WTC11 (cell line): ENCODE results near the gene TCP11. TPM values are rescaled to one million over a fixed set of nuclear protein-coding genes. Genes with fewer than 3 reads are reported as not detected.

Experiments
- ATAC-seq: fragments of 200-7000 bp; cut with Tn5 transposase; 2 replicates; pipeline ENCODE4 v1.10.0; 2021; ENCODE audit warnings: mild to moderate bottlenecking, moderate library complexity
- CTCF ChIA-PET: fragments of 300-600 bp; sonication (Branson Sonifier 250); formaldehyde crosslinking; loops from one replicate; lab custom pipeline; 2021; ENCODE audit warnings: antibody characterized with exemption; lab: Charles Lee
- POLR2A ChIA-PET: fragments of 350-600 bp; sonication (Branson Sonifier 250); formaldehyde crosslinking; loops from one replicate; lab custom pipeline; 2021; ENCODE audit warnings: antibody characterized with exemption; lab: Charles Lee
- DNase-seq: peaks from one replicate; pipeline ENCODE4 v3.0.0; 2021; ENCODE audit warnings: low spot score
- H3K27ac Mint-ChIP-seq: 2 replicates; pipeline ENCODE4 v1.8.0; 2021; ENCODE audit warnings: mixed read lengths
- H3K27me3 Mint-ChIP-seq: 2 replicates; pipeline ENCODE4 v1.8.0; 2021; ENCODE audit warnings: low read depth, mild to moderate bottlenecking, moderate library complexity, mixed read lengths
- H3K36me3 Mint-ChIP-seq: 2 replicates; pipeline ENCODE4 v1.8.0; 2021; ENCODE audit warnings: mixed read lengths
- H3K4me1 Mint-ChIP-seq: 2 replicates; pipeline ENCODE4 v1.8.0; 2022; ENCODE audit warnings: mixed read lengths
- H3K4me3 Mint-ChIP-seq: 2 replicates; pipeline ENCODE4 v1.8.0; 2021; ENCODE audit warnings: mild to moderate bottlenecking, moderate library complexity, mixed read lengths
- H3K9me3 Mint-ChIP-seq: 2 replicates; pipeline ENCODE4 v1.8.0; 2021; ENCODE audit warnings: mixed read lengths
- CREB1 ChIP-seq: sonication (generic); formaldehyde crosslinking; IDR thresholded peaks from 2 replicates; pipeline ENCODE4 v1.8.0; 2023; ENCODE audit warnings: mild to moderate bottlenecking, missing genetic modification reagents
- FOXJ3 ChIP-seq: sonication (generic); formaldehyde crosslinking; IDR thresholded peaks from 2 replicates; pipeline ENCODE4 v1.9.0; 2021; ENCODE audit warnings: missing genetic modification reagents, mild to moderate bottlenecking, borderline replicate concordance
- FOXK1 ChIP-seq: sonication (generic); formaldehyde crosslinking; IDR thresholded peaks from 2 replicates; pipeline ENCODE4 v1.8.0; 2022; ENCODE audit warnings: mild to moderate bottlenecking, moderate library complexity, missing genetic modification reagents
- FOXP1 ChIP-seq: sonication (generic); formaldehyde crosslinking; IDR thresholded peaks from 2 replicates; pipeline ENCODE4 v1.8.0; 2022; ENCODE audit warnings: missing genetic modification reagents, mild to moderate bottlenecking, moderate library complexity, borderline replicate concordance
- KAT7 ChIP-seq: sonication (generic); formaldehyde crosslinking; IDR thresholded peaks from 2 replicates; pipeline ENCODE4 v1.8.1; 2023; ENCODE audit warnings: missing genetic modification reagents, mild to moderate bottlenecking, borderline replicate concordance
- SMAD3 ChIP-seq: sonication (generic); formaldehyde crosslinking; IDR thresholded peaks from 2 replicates; pipeline ENCODE4 v1.8.0; 2022; ENCODE audit warnings: missing genetic modification reagents, mild to moderate bottlenecking, borderline replicate concordance
- ZBTB21 ChIP-seq: sonication (generic); formaldehyde crosslinking; IDR thresholded peaks from 2 replicates; pipeline ENCODE4 v1.8.1; 2023; ENCODE audit warnings: mild to moderate bottlenecking, missing genetic modification reagents, borderline replicate concordance
- ZNF263 ChIP-seq: sonication (generic); formaldehyde crosslinking; IDR thresholded peaks from 2 replicates; pipeline ENCODE4 v1.8.1; 2022; ENCODE audit warnings: low read depth, mild to moderate bottlenecking, moderate library complexity, missing genetic modification reagents
- ZNF317 ChIP-seq: sonication (generic); formaldehyde crosslinking; IDR thresholded peaks from 2 replicates; pipeline ENCODE4 v1.8.1; 2023; ENCODE audit warnings: low read depth, mild to moderate bottlenecking, moderate library complexity, missing genetic modification reagents, borderline replicate concordance
- ZNF416 ChIP-seq: fragments of 250-450 bp; sonication (Bioruptor Pico); IDR thresholded peaks from 2 replicates; pipeline ENCODE4 v1.9.0; 2021; ENCODE audit warnings: mild to moderate bottlenecking, inconsistent platforms
- ZNF671 ChIP-seq: fragments of 250-450 bp; sonication (Bioruptor Pico); IDR thresholded peaks from 2 replicates; pipeline ENCODE4 v1.8.0; 2021; ENCODE audit warnings: mild to moderate bottlenecking
- total RNA-seq: library from RNA; stranded (reverse); gene quantifications from 3 replicates; pipeline ENCODE4 v1.2.3, GENCODE V29; 2021
- TF ChIP-seq, protein P1 (sequence below): sonication (generic); formaldehyde crosslinking; IDR thresholded peaks from 2 replicates; pipeline ENCODE4 v1.8.1; 2023; ENCODE audit warnings: mild to moderate bottlenecking, missing genetic modification reagents
- TF ChIP-seq, protein P2 (sequence below): sonication (generic); formaldehyde crosslinking; IDR thresholded peaks from 2 replicates; pipeline ENCODE4 v1.8.1; 2023; ENCODE audit warnings: mild to moderate bottlenecking, moderate library complexity, missing genetic modification reagents
- TF ChIP-seq, protein P3 (sequence below): sonication (generic); formaldehyde crosslinking; IDR thresholded peaks from 2 replicates; pipeline ENCODE4 v1.8.1; 2022; ENCODE audit warnings: mild to moderate bottlenecking, missing genetic modification reagents, moderate library complexity, borderline replicate concordance
- TF ChIP-seq, protein P4 (sequence below): fragments of 250-450 bp; sonication (Bioruptor Pico); IDR thresholded peaks from 2 replicates; pipeline ENCODE4 v1.9.0; 2021; ENCODE audit warnings: mild to moderate bottlenecking
- TF ChIP-seq, protein P5 (sequence below): fragments of 250-450 bp; sonication (Bioruptor Pico); IDR thresholded peaks from 2 replicates; pipeline ENCODE4 v1.8.0; 2021; ENCODE audit warnings: mild to moderate bottlenecking
- TF ChIP-seq, protein P6 (sequence below): fragments of 250-450 bp; sonication (Bioruptor Pico); IDR thresholded peaks from 2 replicates; pipeline ENCODE4 v1.9.0; 2021; ENCODE audit warnings: mild to moderate bottlenecking
- TF ChIP-seq, protein P7 (sequence below): sonication (generic); formaldehyde crosslinking; IDR thresholded peaks from 2 replicates; pipeline ENCODE4 v1.8.1; 2023; ENCODE audit warnings: mild to moderate bottlenecking, missing genetic modification reagents
- TF ChIP-seq, protein P8 (sequence below): sonication (generic); formaldehyde crosslinking; conservative IDR thresholded peaks from 2 replicates; pipeline ENCODE4 v1.8.1; 2023; ENCODE audit warnings: mild to moderate bottlenecking, low read depth, missing genetic modification reagents, moderate library complexity
- TF ChIP-seq, protein P9 (sequence below): sonication (generic); formaldehyde crosslinking; IDR thresholded peaks from 2 replicates; pipeline ENCODE4 v1.8.1; 2022; ENCODE audit warnings: mild to moderate bottlenecking, moderate library complexity, missing genetic modification reagents

The TCP11 gene
- total RNA-seq, 1 experiment from 2014 or later: not detected

DNA sequence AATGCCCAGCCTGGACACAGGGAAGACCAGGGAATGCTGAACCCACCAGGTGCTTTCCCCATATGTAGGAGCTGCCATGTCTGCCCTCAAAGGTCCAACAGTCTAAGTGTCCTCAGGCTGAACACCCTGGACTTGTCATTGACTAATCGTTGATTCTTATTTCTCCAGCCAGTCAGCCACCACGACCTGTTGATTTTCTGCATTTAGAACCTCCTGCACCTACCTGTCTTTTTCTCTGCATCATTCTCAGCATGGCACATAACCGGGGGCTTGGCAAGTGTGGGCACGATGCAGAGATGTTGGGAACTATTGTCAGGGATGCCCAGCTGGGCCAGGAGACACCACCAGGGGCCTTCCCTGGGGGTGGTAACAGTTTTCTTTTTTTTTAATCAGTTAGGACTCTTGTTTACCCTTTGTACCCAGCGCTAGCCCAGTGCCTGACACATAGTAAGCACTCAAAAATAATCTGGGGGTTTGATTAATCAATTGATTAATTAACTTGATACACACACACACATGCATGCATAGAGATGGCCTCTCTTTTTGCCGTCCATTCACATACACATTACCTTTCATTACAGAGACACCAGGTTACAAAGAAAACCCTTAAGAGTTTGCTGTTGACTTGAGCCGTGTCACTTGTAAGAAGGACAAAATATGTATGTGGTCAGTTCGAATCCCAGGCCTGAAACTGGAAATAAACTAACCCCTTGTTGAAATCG lies 43.6 kb upstream of the TCP11 start (continued):
- no peak for TF ChIP-seq ZBTB21 (CRISPR knock-in tag)
- TF ChIP-seq, protein P1, sequence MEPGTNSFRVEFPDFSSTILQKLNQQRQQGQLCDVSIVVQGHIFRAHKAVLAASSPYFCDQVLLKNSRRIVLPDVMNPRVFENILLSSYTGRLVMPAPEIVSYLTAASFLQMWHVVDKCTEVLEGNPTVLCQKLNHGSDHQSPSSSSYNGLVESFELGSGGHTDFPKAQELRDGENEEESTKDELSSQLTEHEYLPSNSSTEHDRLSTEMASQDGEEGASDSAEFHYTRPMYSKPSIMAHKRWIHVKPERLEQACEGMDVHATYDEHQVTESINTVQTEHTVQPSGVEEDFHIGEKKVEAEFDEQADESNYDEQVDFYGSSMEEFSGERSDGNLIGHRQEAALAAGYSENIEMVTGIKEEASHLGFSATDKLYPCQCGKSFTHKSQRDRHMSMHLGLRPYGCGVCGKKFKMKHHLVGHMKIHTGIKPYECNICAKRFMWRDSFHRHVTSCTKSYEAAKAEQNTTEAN (CRISPR knock-in tag): no peak
- TF ChIP-seq, protein P2, sequence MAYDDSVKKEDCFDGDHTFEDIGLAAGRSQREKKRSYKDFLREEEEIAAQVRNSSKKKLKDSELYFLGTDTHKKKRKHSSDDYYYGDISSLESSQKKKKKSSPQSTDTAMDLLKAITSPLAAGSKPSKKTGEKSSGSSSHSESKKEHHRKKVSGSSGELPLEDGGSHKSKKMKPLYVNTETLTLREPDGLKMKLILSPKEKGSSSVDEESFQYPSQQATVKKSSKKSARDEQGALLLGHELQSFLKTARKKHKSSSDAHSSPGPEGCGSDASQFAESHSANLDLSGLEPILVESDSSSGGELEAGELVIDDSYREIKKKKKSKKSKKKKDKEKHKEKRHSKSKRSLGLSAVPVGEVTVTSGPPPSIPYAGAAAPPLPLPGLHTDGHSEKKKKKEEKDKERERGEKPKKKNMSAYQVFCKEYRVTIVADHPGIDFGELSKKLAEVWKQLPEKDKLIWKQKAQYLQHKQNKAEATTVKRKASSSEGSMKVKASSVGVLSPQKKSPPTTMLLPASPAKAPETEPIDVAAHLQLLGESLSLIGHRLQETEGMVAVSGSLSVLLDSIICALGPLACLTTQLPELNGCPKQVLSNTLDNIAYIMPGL: no peak
- TF ChIP-seq ZNF671: no peak
- no peak for TF ChIP-seq CREB1 (CRISPR knock-in tag)
- TF ChIP-seq, protein P3, sequence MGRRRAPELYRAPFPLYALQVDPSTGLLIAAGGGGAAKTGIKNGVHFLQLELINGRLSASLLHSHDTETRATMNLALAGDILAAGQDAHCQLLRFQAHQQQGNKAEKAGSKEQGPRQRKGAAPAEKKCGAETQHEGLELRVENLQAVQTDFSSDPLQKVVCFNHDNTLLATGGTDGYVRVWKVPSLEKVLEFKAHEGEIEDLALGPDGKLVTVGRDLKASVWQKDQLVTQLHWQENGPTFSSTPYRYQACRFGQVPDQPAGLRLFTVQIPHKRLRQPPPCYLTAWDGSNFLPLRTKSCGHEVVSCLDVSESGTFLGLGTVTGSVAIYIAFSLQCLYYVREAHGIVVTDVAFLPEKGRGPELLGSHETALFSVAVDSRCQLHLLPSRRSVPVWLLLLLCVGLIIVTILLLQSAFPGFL: no peak
- TF ChIP-seq SMAD3: no peak

DNA sequence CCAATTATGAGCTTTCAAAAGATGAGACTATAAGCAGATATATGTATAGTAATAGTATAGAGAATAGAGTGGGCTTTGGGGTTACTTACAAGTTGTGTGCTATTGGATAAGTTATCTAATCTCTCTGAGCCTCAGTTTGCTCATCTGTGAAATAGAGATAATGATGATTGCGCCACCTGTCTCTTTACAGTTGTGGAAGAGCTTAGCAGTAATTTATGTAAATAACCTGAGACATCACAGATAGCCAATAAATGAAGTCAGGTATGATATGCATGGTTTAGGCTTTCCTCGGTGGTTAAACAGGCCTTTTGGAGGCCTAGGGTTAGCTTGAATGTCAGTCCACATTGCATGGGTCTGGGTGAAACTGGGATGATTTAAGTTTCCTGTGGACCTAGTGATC lies 42.8 kb upstream of the TCP11 start:
- Mint-ChIP-seq H3K27ac (no peak overlapping the region), H3K4me3 (no peak overlapping the region), H3K4me1 (peaks cover 5% of the 10 kb centered on the region; the same call in 1 of the 2 replicates), H3K36me3 (no peaks in the 10 kb centered on the region), H3K27me3 (peaks cover 11% of the 10 kb centered on the region), H3K9me3 (no peaks in the 10 kb centered on the region)
- ATAC-seq (no peak), DNase-seq (no peak)
- POLR2A ChIA-PET: no interaction called here
- CTCF ChIA-PET: interaction anchor here (3.2 kb wide), 1 partner anchor 21 kb away, joined by 21 read pairs; no protein-coding TSS in a partner anchor
- TF ChIP-seq, protein P4, sequence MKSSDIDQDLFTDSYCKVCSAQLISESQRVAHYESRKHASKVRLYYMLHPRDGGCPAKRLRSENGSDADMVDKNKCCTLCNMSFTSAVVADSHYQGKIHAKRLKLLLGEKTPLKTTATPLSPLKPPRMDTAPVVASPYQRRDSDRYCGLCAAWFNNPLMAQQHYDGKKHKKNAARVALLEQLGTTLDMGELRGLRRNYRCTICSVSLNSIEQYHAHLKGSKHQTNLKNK (CRISPR knock-in tag): no peak
- TF ChIP-seq, protein P5, sequence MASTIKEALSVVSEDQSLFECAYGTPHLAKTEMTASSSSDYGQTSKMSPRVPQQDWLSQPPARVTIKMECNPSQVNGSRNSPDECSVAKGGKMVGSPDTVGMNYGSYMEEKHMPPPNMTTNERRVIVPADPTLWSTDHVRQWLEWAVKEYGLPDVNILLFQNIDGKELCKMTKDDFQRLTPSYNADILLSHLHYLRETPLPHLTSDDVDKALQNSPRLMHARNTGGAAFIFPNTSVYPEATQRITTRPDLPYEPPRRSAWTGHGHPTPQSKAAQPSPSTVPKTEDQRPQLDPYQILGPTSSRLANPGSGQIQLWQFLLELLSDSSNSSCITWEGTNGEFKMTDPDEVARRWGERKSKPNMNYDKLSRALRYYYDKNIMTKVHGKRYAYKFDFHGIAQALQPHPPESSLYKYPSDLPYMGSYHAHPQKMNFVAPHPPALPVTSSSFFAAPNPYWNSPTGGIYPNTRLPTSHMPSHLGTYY (CRISPR knock-in tag): no peak
- TF ChIP-seq, protein P6, sequence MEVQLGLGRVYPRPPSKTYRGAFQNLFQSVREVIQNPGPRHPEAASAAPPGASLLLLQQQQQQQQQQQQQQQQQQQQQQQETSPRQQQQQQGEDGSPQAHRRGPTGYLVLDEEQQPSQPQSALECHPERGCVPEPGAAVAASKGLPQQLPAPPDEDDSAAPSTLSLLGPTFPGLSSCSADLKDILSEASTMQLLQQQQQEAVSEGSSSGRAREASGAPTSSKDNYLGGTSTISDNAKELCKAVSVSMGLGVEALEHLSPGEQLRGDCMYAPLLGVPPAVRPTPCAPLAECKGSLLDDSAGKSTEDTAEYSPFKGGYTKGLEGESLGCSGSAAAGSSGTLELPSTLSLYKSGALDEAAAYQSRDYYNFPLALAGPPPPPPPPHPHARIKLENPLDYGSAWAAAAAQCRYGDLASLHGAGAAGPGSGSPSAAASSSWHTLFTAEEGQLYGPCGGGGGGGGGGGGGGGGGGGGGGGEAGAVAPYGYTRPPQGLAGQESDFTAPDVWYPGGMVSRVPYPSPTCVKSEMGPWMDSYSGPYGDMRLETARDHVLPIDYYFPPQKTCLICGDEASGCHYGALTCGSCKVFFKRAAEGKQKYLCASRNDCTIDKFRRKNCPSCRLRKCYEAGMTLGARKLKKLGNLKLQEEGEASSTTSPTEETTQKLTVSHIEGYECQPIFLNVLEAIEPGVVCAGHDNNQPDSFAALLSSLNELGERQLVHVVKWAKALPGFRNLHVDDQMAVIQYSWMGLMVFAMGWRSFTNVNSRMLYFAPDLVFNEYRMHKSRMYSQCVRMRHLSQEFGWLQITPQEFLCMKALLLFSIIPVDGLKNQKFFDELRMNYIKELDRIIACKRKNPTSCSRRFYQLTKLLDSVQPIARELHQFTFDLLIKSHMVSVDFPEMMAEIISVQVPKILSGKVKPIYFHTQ (CRISPR knock-in tag): no peak
- TF ChIP-seq FOXP1: no peak
- no peak for TF ChIP-seq ZNF263 (CRISPR knock-in tag)
- TF ChIP-seq SMAD3: no peak
- TF ChIP-seq ZNF317 (CRISPR knock-in tag): no peak
- TF ChIP-seq ZNF416 (CRISPR knock-in tag): no peak
- no peak for TF ChIP-seq FOXK1 (CRISPR knock-in tag)
- TF ChIP-seq, protein P7, sequence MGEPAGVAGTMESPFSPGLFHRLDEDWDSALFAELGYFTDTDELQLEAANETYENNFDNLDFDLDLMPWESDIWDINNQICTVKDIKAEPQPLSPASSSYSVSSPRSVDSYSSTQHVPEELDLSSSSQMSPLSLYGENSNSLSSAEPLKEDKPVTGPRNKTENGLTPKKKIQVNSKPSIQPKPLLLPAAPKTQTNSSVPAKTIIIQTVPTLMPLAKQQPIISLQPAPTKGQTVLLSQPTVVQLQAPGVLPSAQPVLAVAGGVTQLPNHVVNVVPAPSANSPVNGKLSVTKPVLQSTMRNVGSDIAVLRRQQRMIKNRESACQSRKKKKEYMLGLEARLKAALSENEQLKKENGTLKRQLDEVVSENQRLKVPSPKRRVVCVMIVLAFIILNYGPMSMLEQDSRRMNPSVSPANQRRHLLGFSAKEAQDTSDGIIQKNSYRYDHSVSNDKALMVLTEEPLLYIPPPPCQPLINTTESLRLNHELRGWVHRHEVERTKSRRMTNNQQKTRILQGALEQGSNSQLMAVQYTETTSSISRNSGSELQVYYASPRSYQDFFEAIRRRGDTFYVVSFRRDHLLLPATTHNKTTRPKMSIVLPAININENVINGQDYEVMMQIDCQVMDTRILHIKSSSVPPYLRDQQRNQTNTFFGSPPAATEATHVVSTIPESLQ (CRISPR knock-in tag): no peak
- TF ChIP-seq KAT7 (CRISPR knock-in tag): no peak
- TF ChIP-seq, protein P8, sequence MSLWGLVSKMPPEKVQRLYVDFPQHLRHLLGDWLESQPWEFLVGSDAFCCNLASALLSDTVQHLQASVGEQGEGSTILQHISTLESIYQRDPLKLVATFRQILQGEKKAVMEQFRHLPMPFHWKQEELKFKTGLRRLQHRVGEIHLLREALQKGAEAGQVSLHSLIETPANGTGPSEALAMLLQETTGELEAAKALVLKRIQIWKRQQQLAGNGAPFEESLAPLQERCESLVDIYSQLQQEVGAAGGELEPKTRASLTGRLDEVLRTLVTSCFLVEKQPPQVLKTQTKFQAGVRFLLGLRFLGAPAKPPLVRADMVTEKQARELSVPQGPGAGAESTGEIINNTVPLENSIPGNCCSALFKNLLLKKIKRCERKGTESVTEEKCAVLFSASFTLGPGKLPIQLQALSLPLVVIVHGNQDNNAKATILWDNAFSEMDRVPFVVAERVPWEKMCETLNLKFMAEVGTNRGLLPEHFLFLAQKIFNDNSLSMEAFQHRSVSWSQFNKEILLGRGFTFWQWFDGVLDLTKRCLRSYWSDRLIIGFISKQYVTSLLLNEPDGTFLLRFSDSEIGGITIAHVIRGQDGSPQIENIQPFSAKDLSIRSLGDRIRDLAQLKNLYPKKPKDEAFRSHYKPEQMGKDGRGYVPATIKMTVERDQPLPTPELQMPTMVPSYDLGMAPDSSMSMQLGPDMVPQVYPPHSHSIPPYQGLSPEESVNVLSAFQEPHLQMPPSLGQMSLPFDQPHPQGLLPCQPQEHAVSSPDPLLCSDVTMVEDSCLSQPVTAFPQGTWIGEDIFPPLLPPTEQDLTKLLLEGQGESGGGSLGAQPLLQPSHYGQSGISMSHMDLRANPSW (CRISPR knock-in tag): no peak
- TF ChIP-seq FOXJ3 (CRISPR knock-in tag): no peak
- TF ChIP-seq, protein P9, sequence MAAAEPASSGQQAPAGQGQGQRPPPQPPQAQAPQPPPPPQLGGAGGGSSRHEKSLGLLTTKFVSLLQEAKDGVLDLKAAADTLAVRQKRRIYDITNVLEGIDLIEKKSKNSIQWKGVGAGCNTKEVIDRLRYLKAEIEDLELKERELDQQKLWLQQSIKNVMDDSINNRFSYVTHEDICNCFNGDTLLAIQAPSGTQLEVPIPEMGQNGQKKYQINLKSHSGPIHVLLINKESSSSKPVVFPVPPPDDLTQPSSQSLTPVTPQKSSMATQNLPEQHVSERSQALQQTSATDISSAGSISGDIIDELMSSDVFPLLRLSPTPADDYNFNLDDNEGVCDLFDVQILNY (CRISPR knock-in tag): no peak
